Activated CD8-positive, alpha-beta T cell treated with anti-CD3 and anti-CD28 coated beads for 36 hours (primary cell): ENCODE results near the gene CCR1. TPM values are rescaled to one million over a fixed set of nuclear protein-coding genes. Genes with fewer than 3 reads are reported as not detected.

Experiments
- ATAC-seq: fragments of 200-7000 bp; cut with Tn5 transposase; one replicate; pipeline ENCODE4 v1.10.0; 2021; ENCODE audit warnings: mild to moderate bottlenecking, moderate library complexity
- CTCF ChIA-PET: fragments of 350-600 bp; sonication (Branson Sonifier 250); formaldehyde crosslinking; loops from one replicate; lab custom pipeline; 2021; ENCODE audit warnings: antibody characterized with exemption; lab: Charles Lee
- POLR2A ChIA-PET: fragments of 350-600 bp; sonication (Branson Sonifier 250); formaldehyde crosslinking; loops from one replicate; lab custom pipeline; 2021; ENCODE audit warnings: antibody characterized with exemption; lab: Charles Lee
- DNase-seq: peaks from one replicate; pipeline ENCODE4 v3.0.0-alpha.2; 2020
- H3K27ac Mint-ChIP-seq: one replicate; pipeline ENCODE4 v1.8.0; 2021; ENCODE audit warnings: mild to moderate bottlenecking, mixed read lengths
- H3K27me3 Mint-ChIP-seq: one replicate; pipeline ENCODE4 v1.8.0; 2021; ENCODE audit warnings: mixed read lengths
- H3K36me3 Mint-ChIP-seq: one replicate; pipeline ENCODE4 v1.8.0; 2021; ENCODE audit warnings: low read depth, mixed read lengths
- H3K4me1 Mint-ChIP-seq: one replicate; pipeline ENCODE4 v1.8.0; 2021; ENCODE audit warnings: low read depth, mixed read lengths
- H3K4me3 Mint-ChIP-seq: one replicate; pipeline ENCODE4 v1.8.0; 2021; ENCODE audit warnings: mild to moderate bottlenecking, moderate library complexity, mixed read lengths
- H3K9me3 Mint-ChIP-seq: one replicate; pipeline ENCODE4 v1.8.0; 2021; ENCODE audit warnings: mixed read lengths
- CTCF ChIP-seq: fragments of 200-600 bp; IDR thresholded peaks from one replicate; pipeline ENCODE4 v1.8.0; 2022; ENCODE audit warnings: antibody characterized with exemption, mild to moderate bottlenecking
- intact Hi-C: fragments of 100-400 bp; cut with micrococcal nuclease; formaldehyde crosslinking; loops from one replicate; pipeline ENCODE4 v1.10.0; 2022
- total RNA-seq, 2 experiments: library from RNA; stranded (reverse); gene quantifications; one replicate each; pipeline ENCODE4 v1.2.3, GENCODE V29; 2021

The CCR1 gene
- total RNA-seq, 2 experiments from 2014 or later: 0.67 to 1.1 TPM

DNA sequence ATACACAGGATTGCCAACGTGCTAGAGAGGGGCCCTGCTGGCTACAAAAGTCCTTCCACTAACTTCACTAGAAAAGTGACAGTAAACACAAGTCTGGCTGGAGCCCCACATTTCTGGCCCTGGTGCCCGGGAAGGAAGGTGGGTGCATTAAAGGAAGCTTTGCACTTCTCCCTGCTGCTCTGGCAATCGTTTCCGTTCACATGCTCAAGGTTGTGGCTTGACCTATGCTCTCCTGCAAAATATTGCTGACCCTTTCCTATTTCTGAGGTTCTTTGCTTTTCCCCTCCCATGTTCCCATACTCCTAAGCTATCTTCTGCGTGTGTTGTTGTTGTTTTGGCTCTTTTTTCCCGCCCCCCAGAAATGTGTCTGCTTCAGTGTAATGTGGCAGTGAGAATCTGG, 25.1 kb upstream of the CCR1 start:
- no peak overlapping the region for H3K4me3 Mint-ChIP-seq
- no peaks in the 10 kb centered on the region for H3K36me3 Mint-ChIP-seq
- intact Hi-C loops: no loop called here
- H3K4me1 Mint-ChIP-seq: peaks cover 5% of the 10 kb centered on the region
- no peak for DNase-seq
- POLR2A ChIA-PET: no interaction called here
- no peak overlapping the region for H3K27ac Mint-ChIP-seq
- H3K27me3 Mint-ChIP-seq: peaks cover 5% of the 10 kb centered on the region
- CTCF ChIA-PET: interaction anchor here (0.9 to 1.3 kb wide), 4 partner anchors 15 to 154 kb away, joined by 3 to 4 read pairs (median 4); no protein-coding TSS in a partner anchor
- TF ChIP-seq CTCF: no peak
- no peak for ATAC-seq
- no peaks in the 10 kb centered on the region for H3K9me3 Mint-ChIP-seq

DNA sequence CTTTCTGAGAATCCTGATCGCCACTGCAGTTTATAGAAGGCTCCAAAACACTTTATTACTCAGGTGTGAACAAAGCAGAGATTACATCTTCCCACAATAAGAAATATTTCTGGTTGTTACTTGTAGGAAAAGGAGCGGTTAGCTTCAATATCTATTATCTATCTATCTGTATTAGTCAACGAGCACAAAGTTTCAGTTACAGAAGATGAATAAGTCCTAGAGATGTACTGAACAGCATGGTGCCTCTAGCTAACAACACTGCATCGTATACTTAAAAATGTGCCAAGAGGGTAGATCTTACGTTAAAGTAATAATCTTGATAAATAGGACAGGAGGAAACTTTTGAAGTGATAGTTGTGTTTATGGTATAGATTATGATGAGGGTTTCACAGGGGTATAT, 23.2 kb upstream of the CCR1 start:
- TF ChIP-seq CTCF: no peak
- Mint-ChIP-seq H3K27me3 (peaks cover 8% of the 10 kb centered on the region), H3K27ac (no peak overlapping the region), H3K4me3 (no peak overlapping the region), H3K9me3 (peaks cover 3% of the 10 kb centered on the region), H3K36me3 (no peaks in the 10 kb centered on the region), H3K4me1 (peaks cover 8% of the 10 kb centered on the region)
- ChIA-PET POLR2A (no interaction called here), CTCF (no interaction called here)
- DNase-seq (no peak), ATAC-seq (no peak)
- intact Hi-C loops: no loop called here

DNA sequence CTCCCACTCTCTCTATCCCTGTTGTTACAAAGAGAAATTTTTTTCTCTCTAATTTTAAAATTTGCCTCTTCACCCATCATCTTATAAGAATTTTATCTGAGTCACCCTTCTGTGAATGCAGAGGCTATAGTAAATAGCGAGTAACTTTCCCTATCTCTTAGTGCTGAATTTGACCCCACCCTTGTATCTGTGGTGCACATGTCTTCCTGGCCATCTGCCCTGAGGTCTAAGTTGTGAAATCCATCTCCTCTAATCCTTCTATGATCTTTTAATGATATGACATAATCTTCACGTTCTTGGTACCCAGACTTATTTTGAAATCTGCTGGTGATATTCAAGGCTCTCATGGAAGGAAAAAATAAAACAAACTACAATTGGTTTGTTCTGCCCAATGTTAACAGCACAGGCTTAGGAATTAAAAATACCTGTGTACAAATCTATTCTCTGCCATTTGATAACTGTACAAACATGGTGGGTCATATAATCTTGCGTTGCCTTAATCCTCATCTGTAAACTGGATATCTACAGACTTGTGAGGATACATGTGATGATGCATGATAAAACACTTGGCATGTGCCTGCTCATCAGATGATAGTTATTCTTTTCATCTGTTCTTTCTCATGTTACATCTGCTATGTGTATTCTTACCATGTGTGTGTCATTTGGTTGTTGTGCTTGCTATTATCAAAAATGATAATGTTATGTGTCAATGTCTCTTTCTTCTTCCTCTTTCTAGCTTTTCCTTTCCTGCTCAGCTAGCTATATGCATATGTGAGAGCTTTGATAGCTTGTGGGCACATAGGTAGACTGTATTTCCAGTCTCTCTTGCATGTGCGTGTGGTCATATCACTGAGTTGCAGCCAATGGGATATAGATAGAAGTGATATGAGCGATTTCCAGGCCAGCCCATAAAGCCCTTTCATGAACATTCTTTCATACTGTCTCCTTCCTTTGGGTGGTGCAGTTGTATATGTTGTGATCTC, 20.4 kb upstream of the CCR1 start:
- H3K9me3 Mint-ChIP-seq: peaks cover 5% of the 10 kb centered on the region
- H3K4me1 Mint-ChIP-seq: peaks cover 8% of the 10 kb centered on the region
- H3K4me3 Mint-ChIP-seq: no peak overlapping the region
- ChIA-PET CTCF (no interaction called here), POLR2A (no interaction called here)
- TF ChIP-seq CTCF: no peak
- H3K27me3 Mint-ChIP-seq: peaks cover 9% of the 10 kb centered on the region
- H3K36me3 Mint-ChIP-seq: no peaks in the 10 kb centered on the region
- intact Hi-C loops: no loop called here
- H3K27ac Mint-ChIP-seq: no peak overlapping the region
- ATAC-seq (no peak), DNase-seq (no peak)

DNA sequence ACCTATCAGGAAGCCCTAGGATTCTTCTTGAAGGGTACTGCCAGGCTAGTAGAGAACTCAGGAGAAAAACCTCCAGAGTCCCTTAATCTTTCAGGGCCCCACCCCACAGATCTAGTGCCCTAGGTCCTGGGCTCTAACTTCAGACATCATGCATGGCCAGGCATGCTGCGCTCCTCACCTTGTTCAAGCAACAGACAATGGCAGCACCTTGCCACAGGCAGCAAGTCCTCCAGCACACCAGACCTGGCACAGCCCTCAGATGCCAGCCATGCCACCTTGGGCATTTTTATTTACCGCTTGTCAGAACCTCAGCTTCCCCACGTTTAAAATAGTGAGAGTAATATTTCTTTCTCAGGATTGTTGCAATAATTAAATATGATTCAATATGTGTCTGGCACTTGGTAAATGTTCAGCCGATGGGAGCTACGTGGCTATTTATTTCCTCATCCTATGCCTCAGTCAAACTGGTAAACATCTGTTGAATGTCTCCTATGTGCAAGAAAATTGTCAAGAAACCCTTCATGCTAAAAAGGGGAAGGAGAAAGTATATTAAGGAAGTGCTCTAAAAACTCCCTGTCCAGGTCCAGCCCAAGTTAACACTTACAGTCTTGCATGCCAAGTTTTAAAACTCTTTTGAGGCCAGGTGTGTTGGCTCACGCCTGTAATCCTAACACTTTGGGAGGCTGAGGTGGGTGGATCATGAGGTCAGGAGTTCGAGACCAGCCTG, 14.5 kb upstream of the CCR1 start:
- POLR2A ChIA-PET: interaction anchor here (0.9 kb wide), 1 partner anchor 102 kb away, joined by 3 read pairs; no protein-coding TSS in a partner anchor
- DNase-seq: no peak
- CTCF ChIA-PET: no interaction called here

More for the DNA sequence above, 14.5 kb upstream of the CCR1 start:
- Mint-ChIP-seq H3K4me1 (peaks cover 2% of the 10 kb centered on the region), H3K36me3 (no peaks in the 10 kb centered on the region), H3K4me3 (no peak overlapping the region), H3K9me3 (peaks cover 9% of the 10 kb centered on the region), H3K27ac (no peak overlapping the region), H3K27me3 (peaks cover 4% of the 10 kb centered on the region)
- intact Hi-C loops: no loop called here
- TF ChIP-seq CTCF: no peak
- no peak for ATAC-seq
